GM12878 (cell line): Measurements from ENCODE around the gene TMEM35B.
"Not testable (repeated sequence)": the region's sequence is repeated elsewhere in the genome, so short reads cannot be mapped to it uniquely, and the experiment has no call there.

Experiments used
- CTCF ChIP-seq, 3 experiments: IDR thresholded peaks in 2 of 3; conservative IDR thresholded peaks in 1 of 3; 2 replicates each; pipeline ENCODE4 v1.5.1; 2011; ENCODE audit warnings: low read depth in 3 of 3, low read length in 3 of 3, mild to moderate bottlenecking in 3 of 3, control low read depth in 2 of 3, moderate library complexity in 2 of 3, inconsistent platforms in 1 of 3, mixed read lengths in 1 of 3; ENCODE audit not compliant: control insufficient read depth in 2 of 3, insufficient read depth in 1 of 3; ENCODE audit errors: extremely low read depth in 1 of 3
- NR2C1 ChIP-seq: fragments of 450-650 bp; IDR thresholded peaks from 2 replicates; pipeline ENCODE4 v1.6.1; 2017; ENCODE audit warnings: antibody characterized with exemption, mild to moderate bottlenecking, moderate library complexity
- RELA ChIP-seq: fragments of 450-650 bp; IDR thresholded peaks from 2 replicates; pipeline ENCODE4 v1.8.0; 2014; ENCODE audit warnings: borderline replicate concordance; ENCODE audit not compliant: partially characterized antibody
- ZNF274 ChIP-seq: IDR thresholded peaks from one replicate; pipeline ENCODE4 v1.8.0; 2011; ENCODE audit not compliant: insufficient read length, insufficient read depth

GRCh38 chr1:34948739-34949138 is 36.4 kb downstream of the TMEM35B start:
- not testable (repeated sequence) for TF ChIP-seq ZNF274; RELA; CTCF (IDR thresholded peaks at IDR 0.05 in 2 of 3, conservative IDR thresholded peaks at IDR 0.05 in 1 of 3; ENCODE audit: control insufficient read depth in 2 of 3, extremely low read depth in 1 of 3, insufficient read depth in 1 of 3, low read depth in 3 of 3, low read length in 3 of 3); NR2C1
